Neural cell (in vitro differentiated cells): ENCODE results near the gene KLHL30. TPM values are rescaled to one million over a fixed set of nuclear protein-coding genes. Genes with fewer than 3 reads are reported as not detected.

Source experiments
- H2AFZ ChIP-seq: fragments of 200-600, 300-800 bp; sonication (generic), shearing (Covaris generic); 2 replicates; pipeline ENCODE4 v1.6.0; 2014; ENCODE audit warnings: low read depth, mild to moderate bottlenecking, antibody characterized with exemption, low read length, moderate library complexity
- H3F3A ChIP-seq: fragments of 200-600 bp; shearing (Covaris generic); 2 replicates; pipeline ENCODE4 v1.6.1; 2016; ENCODE audit warnings: mild to moderate bottlenecking, moderate library complexity, mixed read lengths, antibody characterized with exemption, low read length; ENCODE audit not compliant: insufficient read depth, poor library complexity, severe bottlenecking
- H3K27ac ChIP-seq: fragments of 200-600, 300-800 bp; sonication (generic), shearing (Covaris generic); 2 replicates; pipeline ENCODE4 v1.5.1; 2014; ENCODE audit warnings: mild to moderate bottlenecking, low read length, moderate library complexity
- H3K27me3 ChIP-seq: fragments of 300-800, 200-600 bp; sonication (generic), shearing (Covaris generic); 2 replicates; pipeline ENCODE4 v1.6.0; 2014; ENCODE audit warnings: mild to moderate bottlenecking, low read depth, low read length, moderate library complexity; ENCODE audit not compliant: insufficient read depth
- H3K36me3 ChIP-seq: fragments of 300-800, 200-600 bp; sonication (generic), shearing (Covaris generic); 2 replicates; pipeline ENCODE4 v1.5.1; 2014; ENCODE audit warnings: mild to moderate bottlenecking, antibody characterized with exemption, low read length, moderate library complexity; ENCODE audit not compliant: insufficient read depth
- H3K4me2 ChIP-seq: fragments of 300-800, 200-600 bp; sonication (generic), shearing (Covaris generic); 2 replicates; pipeline ENCODE4 v1.6.0; 2014; ENCODE audit warnings: mild to moderate bottlenecking, low read length
- H3K4me3 ChIP-seq: fragments of 300-800, 200-600 bp; sonication (generic), shearing (Covaris generic); 2 replicates; pipeline ENCODE4 v1.5.1; 2014; ENCODE audit warnings: mild to moderate bottlenecking, low read length, moderate library complexity
- H3K79me2 ChIP-seq: fragments of 200-600 bp; shearing (Covaris generic); replicated peaks from 2 replicates; pipeline ENCODE4 v1.6.0; 2014; ENCODE audit warnings: mild to moderate bottlenecking, low read length, moderate library complexity; ENCODE audit not compliant: insufficient read depth
- H3K9ac ChIP-seq: fragments of 300-800, 200-600 bp; sonication (generic), shearing (Covaris generic); 2 replicates; pipeline ENCODE4 v1.6.1; 2016; ENCODE audit warnings: mild to moderate bottlenecking, low read length, mixed read lengths
- H3K9me2 ChIP-seq: fragments of 200-600 bp; shearing (Covaris generic); 2 replicates; pipeline ENCODE4 v1.6.1; 2016; ENCODE audit warnings: mild to moderate bottlenecking, low read length, mixed read lengths; ENCODE audit not compliant: insufficient read depth
- H3K9me3 ChIP-seq: fragments of 200-600, 300-800 bp; sonication (generic), shearing (Covaris generic); 2 replicates; pipeline ENCODE4 v1.6.1; 2016; ENCODE audit warnings: mild to moderate bottlenecking, mixed run types, low read length, moderate library complexity, mixed read lengths
- H4K20me1 ChIP-seq: fragments of 200-600 bp; shearing (Covaris generic); 2 replicates; pipeline ENCODE4 v1.6.1; 2016; ENCODE audit warnings: mild to moderate bottlenecking, mixed run types; ENCODE audit not compliant: insufficient read depth
- CTCF ChIP-seq: fragments of 450-650 bp; IDR thresholded peaks from 2 replicates; pipeline ENCODE4 v1.5.1; 2014; ENCODE audit warnings: antibody characterized with exemption, mild to moderate bottlenecking, moderate library complexity; ENCODE audit not compliant: poor library complexity, severe bottlenecking
- EP300 ChIP-seq: fragments of 450-650 bp; conservative IDR thresholded peaks from 2 replicates; pipeline ENCODE4 v1.6.1; 2014; ENCODE audit warnings: antibody characterized with exemption, mild to moderate bottlenecking, moderate library complexity; ENCODE audit not compliant: poor library complexity, severe bottlenecking
- EZH2 ChIP-seq: fragments of 200-600, 300-800 bp; shearing (Covaris generic), sonication (generic); IDR thresholded peaks from 2 replicates; pipeline ENCODE4 v1.6.1; 2014; ENCODE audit warnings: antibody characterized with exemption, low read length, borderline replicate concordance, mild to moderate bottlenecking; ENCODE audit not compliant: insufficient read depth, poor library complexity, severe bottlenecking
- MXI1 ChIP-seq: fragments of 450-650 bp; conservative IDR thresholded peaks from 2 replicates; pipeline ENCODE4 v1.6.1; 2014; ENCODE audit warnings: antibody characterized with exemption, mild to moderate bottlenecking; ENCODE audit not compliant: poor library complexity, severe bottlenecking
- POLR2AphosphoS5 ChIP-seq: IDR thresholded peaks from 2 replicates; pipeline ENCODE4 v1.6.1; 2012
- RAD21 ChIP-seq: fragments of 450-650 bp; conservative IDR thresholded peaks from 2 replicates; pipeline ENCODE4 v1.6.1; 2014; ENCODE audit warnings: antibody characterized with exemption, mild to moderate bottlenecking, moderate library complexity
- REST ChIP-seq: IDR thresholded peaks from 2 replicates; pipeline ENCODE4 v1.6.1; 2012; ENCODE audit warnings: borderline replicate concordance
- SMC3 ChIP-seq: fragments of 450-650 bp; conservative IDR thresholded peaks from 2 replicates; pipeline ENCODE4 v1.6.1; 2014; ENCODE audit warnings: antibody characterized with exemption, mild to moderate bottlenecking, moderate library complexity; ENCODE audit not compliant: poor library complexity
- TAF1 ChIP-seq: IDR thresholded peaks from 2 replicates; pipeline ENCODE4 v1.6.1; 2012; ENCODE audit warnings: low read depth
- polyA plus RNA-seq: library from polyadenylated mRNA; depleted of rRNA; stranded (reverse); fragments of >200 nt; gene quantifications from 2 replicates; pipeline ENCODE4 v1.2.3, GENCODE V29; 2014

The KLHL30 gene
- polyA plus RNA-seq, 1 donor from 2014 or later, result not detected

- no peaks in the 10 kb centered on the region for H4K20me1 ChIP-seq
- H3K4me2 ChIP-seq, result no peak overlapping the region
- H3K27me3 ChIP-seq, result no peaks in the 10 kb centered on the region
- H3K9me3 ChIP-seq, result no peaks in the 10 kb centered on the region
- H3K36me3 ChIP-seq, result peaks cover 8% of the 10 kb centered on the region
- no peak overlapping the region for H3K27ac ChIP-seq
- H3F3A ChIP-seq, result no peaks in the 10 kb centered on the region
- no peak overlapping the region for H3K9ac ChIP-seq
- no peaks in the 10 kb centered on the region for H3K9me2 ChIP-seq
- H3K4me3 ChIP-seq, result no peak overlapping the region
- TF ChIP-seq RAD21 (no peak), TAF1 (no peak), EZH2 (no peak), SMC3 (no peak)
- H2AFZ ChIP-seq, result no peak overlapping the region
- no peaks in the 10 kb centered on the region for H3K79me2 ChIP-seq
Measured at GRCh38 chr2:238187618-238188548, 49.4 kb downstream of the KLHL30 start.

- no peaks in the 10 kb centered on the region for H3K9me3 ChIP-seq
Measured at GRCh38 chr2:238190445-238190844, 52.0 kb downstream of the KLHL30 start.

More at GRCh38 chr2:238190445-238190844, 52.0 kb downstream of the KLHL30 start:
- Histone ChIP-seq H4K20me1 (no peaks in the 10 kb centered on the region), H3F3A (no peaks in the 10 kb centered on the region), H3K4me2 (no peak overlapping the region), H3K27ac (no peak overlapping the region), H3K27me3 (no peaks in the 10 kb centered on the region), H3K9ac (no peak overlapping the region), H3K36me3 (peaks cover 4% of the 10 kb centered on the region), H2AFZ (no peak overlapping the region), H3K79me2 (peaks cover 6% of the 10 kb centered on the region), H3K4me3 (no peak overlapping the region), H3K9me2 (no peaks in the 10 kb centered on the region)
- TF ChIP-seq EZH2 (no peak), EP300 (no peak), MXI1 (no peak), SMC3 (no peak), POLR2AphosphoS5 (no peak), CTCF (no peak), REST (no peak), RAD21 (no peak), TAF1 (no peak)

Other genes starting within 250 kb of the KLHL30 start
- 65.7 and 94.1 TPM in 2 replicates for gene UBE2F, start 171.7 kb upstream of the KLHL30 start, polyA plus RNA-seq
- 15.9 and 16.4 TPM in 2 replicates for gene SCLY, start 77.7 kb upstream of the KLHL30 start, polyA plus RNA-seq
- 0.14 and 0.69 TPM in 2 replicates for gene ESPNL, start 38.3 kb upstream of the KLHL30 start, polyA plus RNA-seq
- 0.32 TPM in 1 of 2 replicates, not detected in the other for gene ERFE, start 20.3 kb downstream of the KLHL30 start, polyA plus RNA-seq
- gene ILKAP, start 65.0 kb downstream of the KLHL30 start, polyA plus RNA-seq, result 78.5 and 82.6 TPM in 2 replicates
- gene HES6, start 101.4 kb downstream of the KLHL30 start, polyA plus RNA-seq, result 236 and 237 TPM in 2 replicates
- gene PER2, start 149.9 kb downstream of the KLHL30 start, polyA plus RNA-seq, result 2.6 and 3.2 TPM in 2 replicates
- gene TRAF3IP1, start 181.8 kb downstream of the KLHL30 start, polyA plus RNA-seq, result 11.9 and 12.5 TPM in 2 replicates